HepG2 (cell line): ENCODE data around the gene BCAM. TPM values are rescaled to one million over a fixed set of nuclear protein-coding genes. Genes with fewer than 3 reads are reported as not detected.

Source experiments
- GPN1 ChIP-seq: sonication (generic); formaldehyde crosslinking; IDR thresholded peaks from 2 replicates; pipeline ENCODE4 v1.5.1; 2020; ENCODE audit warnings: missing genetic modification reagents, borderline replicate concordance
- HDAC6 ChIP-seq: fragments of 200-600 bp; sonication (generic); IDR thresholded peaks from 2 replicates; pipeline ENCODE4 v1.7.0; 2017; ENCODE audit warnings: mild to moderate bottlenecking, antibody characterized with exemption, low read length, low read depth
- KIAA2018 ChIP-seq: sonication (generic); formaldehyde crosslinking; IDR thresholded peaks from 2 replicates; pipeline ENCODE4 v1.5.0; 2020; ENCODE audit warnings: mild to moderate bottlenecking, missing genetic modification reagents, borderline replicate concordance
- KLF13 ChIP-seq: sonication (generic); formaldehyde crosslinking; IDR thresholded peaks from 2 replicates; pipeline ENCODE4 v1.4.0; 2020; ENCODE audit warnings: mild to moderate bottlenecking, missing genetic modification reagents
- MNT ChIP-seq: fragments of 450-650 bp; IDR thresholded peaks from 2 replicates; pipeline ENCODE4 v1.6.1; 2016
- MTF2 ChIP-seq: sonication (generic); formaldehyde crosslinking; IDR thresholded peaks from 2 replicates; pipeline ENCODE4 v1.5.0; 2020; ENCODE audit warnings: missing genetic modification reagents, borderline replicate concordance
- MXI1 ChIP-seq: IDR thresholded peaks from 3 replicates; pipeline ENCODE4 v1.6.1; 2012; ENCODE audit warnings: low read depth, low read length, inconsistent platforms, borderline replicate concordance
- NFYB ChIP-seq: sonication (generic); formaldehyde crosslinking; IDR thresholded peaks from 2 replicates; pipeline ENCODE4 v1.4.0; 2020; ENCODE audit warnings: missing genetic modification reagents
- SALL1 ChIP-seq: sonication (generic); formaldehyde crosslinking; IDR thresholded peaks from 2 replicates; pipeline ENCODE4 v1.8.0; 2022; ENCODE audit warnings: mild to moderate bottlenecking, missing genetic modification reagents
- SRSF1 ChIP-seq: fragments of 200-400 bp; formaldehyde crosslinking; optimal IDR thresholded peaks from 2 replicates; pipeline ENCODE3; 2017; ENCODE audit warnings: mild to moderate bottlenecking, low read depth, low read length, moderate library complexity
- TGIF2 ChIP-seq: IDR thresholded peaks from 2 replicates; pipeline ENCODE4 v1.6.1; 2016; ENCODE audit warnings: control low read depth, missing compliant biosample characterization
- ZBTB7A ChIP-seq: sonication (generic); formaldehyde crosslinking; IDR thresholded peaks from 2 replicates; pipeline ENCODE4 v1.8.0; 2022; ENCODE audit warnings: mild to moderate bottlenecking, missing genetic modification reagents
- ZNF24 ChIP-seq: fragments of 450-650 bp; IDR thresholded peaks from 2 replicates; pipeline ENCODE4 v1.6.1; 2017; ENCODE audit warnings: antibody characterized with exemption, mild to moderate bottlenecking
- ZNF44 ChIP-seq: sonication (generic); formaldehyde crosslinking; IDR thresholded peaks from 2 replicates; pipeline ENCODE4 v1.5.1; 2020; ENCODE audit warnings: mild to moderate bottlenecking, missing genetic modification reagents
- ZNF503 ChIP-seq: sonication (generic); formaldehyde crosslinking; IDR thresholded peaks from 2 replicates; pipeline ENCODE4 v1.4.0; 2020; ENCODE audit warnings: missing genetic modification reagents
- ZNF556 ChIP-seq: sonication (generic); formaldehyde crosslinking; IDR thresholded peaks from 2 replicates; pipeline ENCODE4 v1.4.0; 2020; ENCODE audit warnings: mild to moderate bottlenecking, missing genetic modification reagents, borderline replicate concordance
- ZNF567 ChIP-seq: sonication (generic); formaldehyde crosslinking; IDR thresholded peaks from 2 replicates; pipeline ENCODE4 v1.8.1; 2023; ENCODE audit warnings: mild to moderate bottlenecking, missing genetic modification reagents, borderline replicate concordance
- polyA plus RNA-seq, 8 experiments: library from polyadenylated mRNA; depleted of rRNA in 3 of 8; stranded (reverse) in 7 of 8; unstranded in 1 of 8; fragments of >200 nt; fragmentation: Illumina TruSeq in 4 of 8; extraction: Trizol in 4 of 8; gene quantifications; 2 replicates each; pipeline versions ENCODE4 v1.2.1 to v1.2.3, GENCODE V29; 2011 to 2016; ENCODE audit warnings: low read depth in 4 of 8, missing spikeins in 1 of 8, mixed read lengths in 1 of 8; ENCODE audit not compliant: insufficient read depth in 1 of 8
- total RNA-seq, 5 experiments: library from RNA; depleted of rRNA; stranded (reverse); fragments of >200 nt; fragmentation: Illumina TruSeq; extraction: Trizol; gene quantifications; 2 replicates each; pipeline ENCODE4 v1.2.3, GENCODE V29; 2016; ENCODE audit warnings: low read depth in 1 of 5

Gene BCAM
- total and polyA plus RNA-seq, 2 of the 13 experiments (the other 11 are each of a cell fraction or from before 2014, with no cell fraction given): 51.2 to 62.7 TPM

- TF ChIP-seq SALL1 (CRISPR knock-in tag) (0 out of 2 replicates have a peak, but pooled peaks have one; percentile 6), ZNF503 (CRISPR knock-in tag) (no peak), SRSF1 (peak; percentile 46), GPN1 (CRISPR knock-in tag) (no peak), ZNF24 (no peak), ZNF556 (CRISPR knock-in tag) (peak; percentile 17; the same call in 1 of the 2 replicates), MXI1 (no peak; the same call in 2 of the 3 replicates), ZBTB7A (CRISPR knock-in tag) (peak; percentile 36; the same call in 1 of the 2 replicates), TGIF2 (CRISPR knock-in tag) (0 out of 2 replicates have a peak, but pooled peaks have one; percentile 26), HDAC6 (no peak), MTF2 (CRISPR knock-in tag) (no peak), KIAA2018 (CRISPR knock-in tag) (no peak), NFYB (CRISPR knock-in tag) (0 out of 2 replicates have a peak, but pooled peaks have one; percentile 21), MNT (no peak), ZNF567 (CRISPR knock-in tag) (no peak), KLF13 (no peak), ZNF44 (CRISPR knock-in tag) (no peak)
Observed at GRCh38 chr19:44847144-44848035, 38.5 kb downstream of the BCAM start (continued).
